Measurements from ENCODE around the gene CHMP1B. TPM values are rescaled to one million over a fixed set of nuclear protein-coding genes. Genes with fewer than 3 reads are reported as not detected.
A peak's percentile ranks its signal among the peaks of the same experiment; 100 is the strongest.

The CHMP1B gene
- total and polyA plus RNA-seq, 2 donors (not counting 1 experiment from before 2014, with no cell fraction given): 26.5 to 49.7 TPM

- TF ChIP-seq EZH2 (IDR thresholded peaks at IDR 0.05; ENCODE audit: low read length, missing control alignments) (no peak), CTCF (conservative IDR thresholded peaks at IDR 0.05 in 1 of 2, IDR thresholded peaks at IDR 0.05 in 1 of 2; ENCODE audit: low read depth in 1 of 2, low read length in 2 of 2) (no peak)
- H3K27me3 ChIP-seq (ENCODE audit: control insufficient read depth, insufficient read depth, low read length): no peaks in the 10 kb centered on the region
- peak in 1 of 2 donors; percentile 75 for DNase-seq (ENCODE audit: low read depth in 2 of 2)
- no peak overlapping the region for H2AFZ ChIP-seq (ENCODE audit: low read length)
- H3K27ac ChIP-seq (ENCODE audit: insufficient read depth, low read length): no peak overlapping the region
- no peak overlapping the region for H3K4me2 ChIP-seq (ENCODE audit: extremely low read depth, insufficient read depth, low read length)
- H3K4me1 ChIP-seq (ENCODE audit: control insufficient read depth, extremely low read depth, insufficient read depth, low read length): peaks cover 2% of the 10 kb centered on the region
- no peak overlapping the region for H3K9ac ChIP-seq (ENCODE audit: insufficient read depth, low read length)
- H4K20me1 ChIP-seq (ENCODE audit: control insufficient read depth, extremely low read depth, insufficient read depth, low read length): no peaks in the 10 kb centered on the region
- H3K79me2 ChIP-seq (ENCODE audit: control insufficient read depth, insufficient read depth, low read length): peaks cover 4% of the 10 kb centered on the region
- H3K9me3 ChIP-seq (ENCODE audit: control insufficient read depth, insufficient read depth, low read depth, low read length): no peaks in the 10 kb centered on the region
- no peak overlapping the region for H3K4me3 ChIP-seq (replicated peaks in 1 of 4; ENCODE audit: control extremely low read depth in 1 of 4, insufficient read depth in 1 of 4, low read depth in 3 of 4, low read length in 4 of 4)
- no peaks in the 10 kb centered on the region for H3K36me3 ChIP-seq (ENCODE audit: control insufficient read depth, insufficient read depth, low read length)
Measured at GRCh38 chr18:11902522-11903292, 51.5 kb downstream of the CHMP1B start.

Other genes starting within 250 kb of the CHMP1B start
- not detected in 2 replicates for gene SLC35G4, start 241.8 kb upstream of the CHMP1B start, total RNA-seq
- not detected in 2 replicates for gene SLC35G4, start 241.8 kb upstream of the CHMP1B start, polyA plus RNA-seq
- 0.50 and 0.77 TPM in 2 replicates for gene GNAL, start 162.1 kb upstream of the CHMP1B start, total RNA-seq
- 0.05 and 0.16 TPM in 2 replicates for gene GNAL, start 162.1 kb upstream of the CHMP1B start, polyA plus RNA-seq
- gene MPPE1, start 56.9 kb downstream of the CHMP1B start, total RNA-seq: 29.7 and 32.1 TPM in 2 replicates
- 16.5 and 23.3 TPM in 2 replicates for gene MPPE1, start 56.9 kb downstream of the CHMP1B start, polyA plus RNA-seq
- 19.5 and 23.0 TPM in 2 replicates for gene IMPA2, start 130.1 kb downstream of the CHMP1B start, total RNA-seq
- gene IMPA2, start 130.1 kb downstream of the CHMP1B start, polyA plus RNA-seq: 3.8 and 4.4 TPM in 2 replicates
- gene ANKRD62, start 242.4 kb downstream of the CHMP1B start, total RNA-seq: not detected in 2 replicates
- gene ANKRD62, start 242.4 kb downstream of the CHMP1B start, polyA plus RNA-seq: not detected in 2 replicates